Right ventricle myocardium superior (tissue), 1 donor: ENCODE data around the gene CDC45. TPM values are rescaled to one million over a fixed set of nuclear protein-coding genes. Genes with fewer than 3 reads are reported as not detected.
"Not testable (repeated sequence)": the region's sequence is repeated elsewhere in the genome, so short reads cannot be mapped to it uniquely, and the experiment has no call there.

Source experiments
- ATAC-seq: fragments of 200-7000 bp; cut with Tn5 transposase; one replicate; pipeline ENCODE4 v1.9.1; 2020; ENCODE audit warnings: mild to moderate bottlenecking; ENCODE audit not compliant: poor library complexity
- DNase-seq: peaks from one replicate; pipeline ENCODE4 v3.0.0-alpha.2; 2020
- intact Hi-C: fragments of 100-400 bp; cut with DNase I; formaldehyde crosslinking; loops from one replicate; pipeline ENCODE4 v1.11.2; 2022
- total RNA-seq: library from RNA; stranded (reverse); fragmentation: NEBNext Ultra II Directional; extraction: Animal tissue kit (Norgen Biotek cat#: 25700); gene quantifications from one replicate; pipeline ENCODE4 v1.2.1, GENCODE V29; 2021
- donor health status: DM: no; HTN: yes; CAD: no; lungs with severe emphysema.

The CDC45 gene
- total RNA-seq, 1 donor from 2014 or later = 0.62 TPM

DNA sequence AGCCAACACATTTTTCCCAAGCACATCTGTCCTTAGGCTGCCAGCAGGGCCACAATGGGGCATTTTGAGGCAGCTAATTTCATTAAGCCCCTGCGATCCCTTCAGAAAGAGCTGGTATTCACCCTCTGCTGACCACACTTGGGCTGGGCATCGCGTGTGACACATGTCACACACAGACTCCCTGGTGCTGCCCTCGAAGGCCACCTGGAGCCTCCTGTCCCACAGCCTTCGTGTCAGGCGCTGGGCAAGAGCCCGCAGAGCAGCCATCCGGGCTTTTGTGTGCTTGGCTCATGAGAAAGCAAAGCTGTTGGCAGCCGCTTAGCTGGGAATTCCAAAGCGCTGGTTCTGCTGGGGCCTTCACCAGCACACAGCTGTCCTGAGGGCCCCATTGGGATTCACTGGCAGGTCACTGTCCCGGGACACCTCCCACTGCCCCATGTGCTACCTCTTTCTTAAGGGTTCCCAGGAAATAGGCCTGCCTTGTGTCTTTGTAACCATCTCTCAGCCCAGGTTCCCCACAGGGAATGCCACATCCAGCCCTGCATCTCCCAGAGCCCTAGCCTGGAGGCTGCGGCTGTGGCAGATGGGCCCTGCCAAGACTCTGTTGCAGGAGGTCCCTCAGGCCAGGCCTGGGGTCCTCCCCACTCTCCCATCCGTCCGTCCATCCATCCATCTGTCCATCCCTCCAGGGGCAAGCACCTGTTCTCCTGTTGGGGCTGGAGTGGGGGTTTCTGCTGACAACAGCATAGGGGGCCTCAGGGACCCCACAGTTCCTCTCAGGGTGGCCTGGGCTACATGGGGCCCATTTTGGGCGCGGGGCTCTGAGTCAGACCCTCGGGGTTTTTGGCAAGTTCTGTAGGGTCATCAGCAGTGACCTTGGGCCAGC is 39.6 kb downstream of the CDC45 start:
- intact Hi-C loops = no loop called here
- DNase-seq (peak; percentile 27), ATAC-seq (no peak)

DNA sequence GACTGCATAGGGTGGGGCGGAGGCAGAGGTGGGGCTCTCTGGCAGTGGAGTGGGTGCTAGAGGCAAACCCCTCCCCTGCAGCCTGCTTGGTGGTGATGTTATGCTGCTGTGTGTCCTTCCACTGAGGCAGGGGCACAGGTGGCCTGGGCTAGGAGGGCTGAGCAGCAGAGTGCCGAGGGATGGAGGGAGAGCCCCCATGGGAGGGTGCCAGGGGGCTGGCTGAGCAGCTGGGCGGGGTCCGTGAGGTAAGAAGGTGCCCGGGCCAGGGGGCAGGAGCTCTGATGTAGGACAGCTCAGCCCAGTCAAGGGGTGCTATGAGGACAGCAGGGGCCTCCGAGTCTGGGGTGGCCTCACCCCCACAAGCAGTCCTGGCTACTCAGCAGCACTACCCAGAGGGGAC is 40.3 kb downstream of the CDC45 start:
- intact Hi-C loops = no loop called here
- ATAC-seq (no peak), DNase-seq (peak; percentile 11)

DNA sequence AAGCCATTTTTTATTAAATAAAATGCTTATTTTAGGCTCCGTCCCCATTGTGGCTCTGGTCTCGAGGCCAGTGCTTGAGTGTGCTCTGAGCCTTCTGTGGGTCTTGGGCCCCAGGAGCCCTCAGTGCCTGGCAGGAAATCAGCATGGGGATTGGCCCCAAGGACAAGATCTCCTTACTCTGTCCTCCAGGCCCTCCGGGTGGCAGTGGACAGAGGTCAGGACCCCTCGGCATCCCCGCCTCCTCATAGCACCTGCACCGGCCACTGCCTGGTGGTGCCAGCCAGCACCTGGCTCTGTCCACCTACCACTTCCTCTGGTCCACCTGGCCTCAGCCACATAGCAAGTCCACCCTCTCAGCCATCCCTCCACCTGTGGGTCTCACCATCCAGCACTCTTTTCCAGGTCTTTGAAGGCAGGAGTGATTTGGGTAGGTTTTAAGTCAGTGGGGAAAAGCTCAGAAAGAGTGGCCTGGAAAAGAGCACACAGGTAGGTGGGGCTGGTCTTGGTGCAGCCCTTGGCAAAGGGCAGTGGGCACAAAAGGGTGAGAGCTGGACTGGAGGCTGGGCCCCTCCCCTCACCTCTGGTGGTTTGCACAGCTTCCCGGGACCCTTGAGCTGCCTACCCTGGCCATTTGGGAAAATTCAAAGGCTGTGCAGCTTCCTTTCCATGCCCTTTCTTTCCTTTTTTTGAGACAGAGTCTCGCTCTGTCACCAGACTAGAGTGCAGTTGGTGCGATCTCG is 41.0 kb downstream of the CDC45 start:
- DNase-seq (peak; percentile 23), ATAC-seq (no peak)
- intact Hi-C loops = no loop called here

DNA sequence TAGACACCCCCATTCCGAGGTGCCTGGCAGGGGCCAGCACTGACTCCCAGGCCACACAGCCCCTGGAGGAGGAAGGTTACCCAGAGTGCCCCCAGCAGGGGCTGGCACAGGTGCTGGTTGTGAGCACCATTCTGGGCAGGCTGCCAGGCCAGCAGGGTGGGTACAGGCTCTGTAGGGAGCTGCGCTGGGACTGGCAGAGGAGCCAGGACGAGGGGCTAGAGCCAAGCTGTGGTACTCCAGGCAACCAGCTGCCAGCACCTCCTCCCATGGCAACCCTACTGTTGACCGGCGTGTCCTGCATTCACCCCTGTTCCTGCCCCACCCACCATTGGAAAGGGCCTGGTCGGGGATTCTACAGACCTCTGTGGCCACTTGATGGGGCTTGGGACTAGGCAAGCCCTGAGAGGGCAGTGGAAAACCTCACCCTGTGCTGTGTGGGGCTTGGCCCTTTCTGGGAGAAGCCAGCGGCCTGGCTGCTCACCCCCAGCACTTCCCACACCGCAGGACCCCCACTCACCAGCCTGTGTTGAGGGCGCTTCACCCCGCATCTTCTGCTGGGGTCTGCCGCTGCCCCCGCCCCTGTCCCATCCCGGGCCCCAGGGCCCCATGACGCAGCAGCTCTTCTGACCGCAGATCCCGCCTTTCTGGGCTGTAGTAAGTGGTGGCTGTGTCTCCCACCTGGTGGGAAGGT is 42.6 kb downstream of the CDC45 start:
- intact Hi-C loops = no loop called here
- DNase-seq (peak; percentile 76), ATAC-seq (peak; percentile 70)

DNA sequence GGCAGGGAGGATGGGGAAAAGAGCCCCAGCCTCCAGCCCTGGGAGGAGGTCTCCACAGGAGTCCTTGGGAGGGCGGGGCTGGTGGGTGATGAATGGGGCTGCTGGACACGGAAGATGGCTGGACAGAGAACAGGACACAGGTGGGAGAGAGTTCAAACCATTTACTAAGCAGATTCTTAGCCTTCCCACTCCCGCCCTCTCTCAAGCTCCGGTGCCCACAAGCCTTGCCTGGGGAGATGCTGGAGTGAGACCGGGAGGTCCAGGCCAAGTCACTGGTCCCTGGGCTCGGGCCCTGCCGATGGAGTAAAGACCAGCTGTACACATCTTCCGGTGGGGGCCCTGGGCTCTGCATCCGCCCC is 43.1 kb downstream of the CDC45 start:
- no peak for ATAC-seq
- intact Hi-C loops = no loop called here
- DNase-seq = no peak

DNA sequence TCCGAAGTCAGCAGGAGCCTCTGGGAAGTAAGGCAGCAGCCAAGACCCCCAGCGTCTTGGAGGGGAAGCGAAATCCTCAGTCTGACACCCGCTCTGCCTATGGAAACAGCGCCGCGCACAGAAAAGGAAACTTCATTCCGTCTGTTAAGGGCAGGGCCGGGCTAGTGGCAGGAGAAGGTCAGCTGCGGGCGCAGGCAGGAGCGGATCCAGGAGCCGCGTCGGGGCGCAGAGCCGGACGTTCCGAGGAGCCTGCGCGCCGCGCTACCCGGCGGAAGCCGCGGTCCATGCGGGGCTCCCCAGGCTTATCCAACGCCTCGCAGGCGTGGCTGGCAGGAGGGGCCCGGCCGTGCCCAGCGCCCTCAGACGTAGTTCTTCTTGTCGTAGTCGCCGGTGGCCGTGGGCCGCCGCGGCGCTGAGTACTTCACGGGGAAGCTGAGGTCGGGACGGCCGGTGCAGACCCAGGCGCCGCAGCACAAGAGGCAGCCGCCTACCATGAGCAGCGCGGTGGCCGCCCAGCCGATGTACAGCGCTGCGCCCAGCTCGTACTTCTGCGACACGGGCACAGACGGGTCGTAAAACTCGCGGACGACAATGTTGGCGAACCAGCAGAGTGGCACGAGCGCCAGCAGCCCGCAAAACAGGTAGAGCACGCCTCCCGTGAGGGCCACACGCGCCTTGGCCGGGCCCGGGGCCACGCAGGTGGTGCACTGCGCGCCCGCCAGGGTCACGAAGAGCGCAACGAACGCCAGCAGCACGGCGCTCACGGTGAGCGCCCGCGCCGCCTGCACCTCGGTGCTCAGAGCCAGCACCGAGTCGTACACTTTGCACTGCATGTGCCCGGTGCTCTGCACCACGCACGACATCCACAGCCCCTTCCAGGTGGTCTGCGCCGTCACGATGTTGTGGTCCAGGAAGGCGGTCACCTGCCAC is 43.8 kb downstream of the CDC45 start:
- ATAC-seq = peak; percentile 23
- DNase-seq = peak; percentile 40
- intact Hi-C loops = no loop called here

DNA sequence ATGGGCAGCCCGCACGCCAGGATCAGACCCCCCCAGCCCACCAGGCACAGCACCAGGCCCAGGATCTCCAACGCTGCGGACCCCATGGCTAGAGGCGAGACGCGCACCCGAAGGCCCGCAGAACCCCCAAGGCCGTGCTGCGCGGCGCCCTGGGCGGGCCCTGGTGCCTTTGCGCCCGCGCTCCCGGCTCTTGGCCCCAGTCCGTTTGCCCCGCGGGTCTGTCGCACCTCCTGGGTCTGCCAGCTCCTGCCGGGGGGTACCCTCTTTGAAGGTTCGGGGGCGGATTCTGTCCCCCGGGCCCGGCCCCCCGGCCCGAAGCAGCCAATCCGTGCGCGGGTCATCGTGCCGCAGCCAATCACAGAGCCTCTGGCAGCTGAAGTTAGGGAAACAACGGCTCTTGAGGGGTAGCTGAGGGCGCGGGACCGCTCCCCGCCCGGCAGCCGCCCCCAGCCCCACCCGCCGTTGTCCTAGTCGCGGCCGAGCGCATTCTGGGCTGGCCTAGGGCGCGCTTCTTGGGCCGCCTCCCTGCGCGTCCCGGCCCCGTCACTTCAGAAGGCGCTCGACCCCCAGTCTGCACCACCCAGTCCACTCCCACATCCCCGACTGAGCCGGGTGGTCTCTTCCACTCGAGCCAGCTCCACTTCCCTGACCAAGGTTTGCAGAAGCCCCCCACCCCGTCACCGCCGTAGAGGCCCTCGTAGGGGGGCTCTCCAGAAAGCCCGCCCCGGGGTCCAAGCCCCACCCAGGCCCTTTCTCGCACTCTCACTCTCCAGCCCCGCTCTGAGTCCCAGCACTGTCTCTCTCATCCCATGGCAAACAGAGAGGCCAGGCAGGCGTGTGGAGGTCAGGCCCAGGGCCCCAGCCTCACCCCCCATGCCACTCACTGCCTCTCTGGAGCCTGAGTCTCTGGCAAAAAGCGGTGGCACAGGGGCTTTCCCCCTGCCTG is 44.7 kb downstream of the CDC45 start, which contains the start of gene CLDN5:
TSS of gene CLDN5 (minus strand) at position 241 of the 946 bp plus-strand sequence. CDS start at position 86, 155 bp downstream.
- ATAC-seq = peak; percentile 63
- intact Hi-C loops = no loop called here
- peak; percentile 69 for DNase-seq

DNA sequence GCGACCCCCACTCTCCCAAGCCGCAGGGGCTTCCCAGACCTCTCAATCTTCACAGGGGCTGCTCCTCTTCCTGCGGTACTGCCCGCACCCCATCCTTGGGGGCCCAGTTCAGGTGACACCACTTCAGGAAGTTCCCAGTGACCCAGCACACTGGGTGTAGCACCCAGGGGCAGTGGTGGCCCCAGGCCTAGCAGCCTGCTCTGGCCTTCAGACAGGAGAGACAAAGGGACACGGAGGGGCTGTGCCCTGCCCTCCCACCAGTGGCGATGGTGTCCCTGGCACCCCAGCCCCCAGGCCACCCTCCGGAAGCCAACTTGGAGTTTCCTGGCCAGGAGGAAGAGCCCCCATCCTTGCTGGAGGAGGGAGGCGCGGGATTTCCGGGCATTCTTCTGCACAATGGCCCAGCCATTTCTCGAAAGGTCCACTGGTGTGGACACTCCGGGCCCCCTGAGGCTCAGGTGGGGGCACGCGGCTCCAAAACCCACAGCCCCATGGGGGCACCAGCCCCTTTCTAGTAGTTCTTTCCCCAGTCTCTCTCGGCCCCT is 45.5 kb downstream of the CDC45 start:
- ATAC-seq = peak; percentile 12
- intact Hi-C loops = no loop called here
- DNase-seq = peak; percentile 61

DNA sequence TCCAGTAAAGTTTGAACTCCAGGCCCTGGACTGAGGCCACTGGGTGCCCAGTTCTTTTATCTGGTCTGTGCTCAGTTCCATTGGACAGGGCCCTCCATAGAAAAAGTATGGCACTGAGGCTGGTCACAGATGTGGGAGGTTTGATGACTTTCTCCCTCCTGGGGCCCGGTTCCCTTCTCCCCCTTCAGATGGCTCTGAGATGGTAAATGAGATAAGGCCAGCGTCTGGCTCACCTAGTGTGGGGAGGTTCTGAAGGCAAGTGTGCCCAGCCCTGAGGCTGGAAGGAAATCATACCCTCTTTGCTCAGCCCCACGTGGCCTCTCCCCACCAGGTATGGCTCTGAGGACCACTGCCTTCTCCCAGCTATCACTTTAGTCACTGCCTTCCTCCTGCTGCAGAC is 45.9 kb downstream of the CDC45 start:
- intact Hi-C loops = no loop called here
- DNase-seq (no peak), ATAC-seq (no peak)

DNA sequence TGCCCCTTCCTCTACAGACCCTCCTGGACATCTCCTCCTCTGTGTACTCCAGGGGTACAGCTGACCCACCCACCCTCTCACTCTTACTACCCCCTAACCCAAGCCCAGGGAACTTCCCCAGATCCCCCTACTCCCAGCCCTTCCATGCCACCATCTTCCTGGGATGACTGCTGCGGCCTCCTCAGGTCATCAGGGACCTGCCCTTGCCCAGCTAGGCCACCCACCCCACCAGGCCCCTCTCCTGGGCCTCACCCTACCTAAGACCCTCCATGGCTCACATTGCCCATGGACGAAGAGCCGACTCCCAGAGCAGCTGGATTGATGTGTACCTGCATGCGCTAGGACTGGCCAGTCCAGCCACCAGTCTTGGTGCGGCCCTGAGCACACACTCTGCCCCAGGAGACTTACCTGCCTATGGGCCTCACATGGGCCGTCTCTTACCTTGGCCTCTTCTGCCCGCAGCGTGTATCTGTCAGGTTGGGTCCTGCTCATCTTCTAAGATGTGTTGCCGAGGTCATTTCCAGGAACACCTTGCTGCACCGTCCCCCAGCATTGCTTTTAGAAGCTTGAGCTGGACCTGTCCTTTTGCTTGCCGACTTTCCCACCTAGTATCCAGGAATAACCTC is 46.5 kb downstream of the CDC45 start:
- intact Hi-C loops = no loop called here
- DNase-seq (no peak), ATAC-seq (no peak)

DNA sequence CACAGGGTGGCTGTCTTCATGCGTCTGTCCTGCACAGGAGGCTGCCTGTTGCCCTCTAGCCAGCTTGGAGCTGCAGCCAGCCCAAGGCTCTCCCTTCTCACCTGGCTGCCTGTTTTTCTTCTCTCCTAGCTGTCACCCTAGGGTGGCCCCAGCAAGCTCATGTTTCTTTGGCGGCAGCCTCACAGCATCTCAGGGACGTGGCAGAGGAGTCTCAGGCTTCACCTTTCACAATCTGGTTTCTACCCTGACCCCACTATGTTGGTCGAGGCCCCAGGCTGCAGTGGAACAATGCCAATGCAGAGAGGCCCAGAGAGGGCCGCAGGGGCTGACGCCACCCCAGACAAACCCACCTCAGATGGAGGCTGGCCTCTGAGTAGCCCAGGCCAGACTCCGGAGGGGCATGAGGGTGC is 47.0 kb downstream of the CDC45 start:
- ATAC-seq (no peak), DNase-seq (no peak)
- intact Hi-C loops = no loop called here

DNA sequence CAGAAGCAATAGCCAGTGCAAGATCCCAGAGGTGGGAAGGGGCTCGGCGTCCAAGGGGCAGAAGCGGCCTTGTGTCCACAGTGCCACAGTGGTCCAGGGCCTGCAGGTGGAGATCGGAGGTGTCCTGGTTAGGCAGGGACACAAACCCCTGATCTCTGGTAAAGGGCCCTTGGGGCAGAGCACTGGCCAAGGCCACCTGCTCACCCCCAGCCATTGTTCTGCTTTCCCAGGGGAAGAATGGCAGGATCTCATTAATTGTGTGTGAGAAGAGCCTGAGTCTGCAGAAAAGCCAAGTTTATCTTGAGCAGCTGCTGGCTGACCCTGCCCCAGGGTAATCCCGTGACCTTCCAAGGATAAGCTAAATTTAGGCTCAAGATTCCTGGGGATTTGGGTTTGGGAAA is 47.6 kb downstream of the CDC45 start:
- no peak for DNase-seq
- intact Hi-C loops = no loop called here
- ATAC-seq = no peak

DNA sequence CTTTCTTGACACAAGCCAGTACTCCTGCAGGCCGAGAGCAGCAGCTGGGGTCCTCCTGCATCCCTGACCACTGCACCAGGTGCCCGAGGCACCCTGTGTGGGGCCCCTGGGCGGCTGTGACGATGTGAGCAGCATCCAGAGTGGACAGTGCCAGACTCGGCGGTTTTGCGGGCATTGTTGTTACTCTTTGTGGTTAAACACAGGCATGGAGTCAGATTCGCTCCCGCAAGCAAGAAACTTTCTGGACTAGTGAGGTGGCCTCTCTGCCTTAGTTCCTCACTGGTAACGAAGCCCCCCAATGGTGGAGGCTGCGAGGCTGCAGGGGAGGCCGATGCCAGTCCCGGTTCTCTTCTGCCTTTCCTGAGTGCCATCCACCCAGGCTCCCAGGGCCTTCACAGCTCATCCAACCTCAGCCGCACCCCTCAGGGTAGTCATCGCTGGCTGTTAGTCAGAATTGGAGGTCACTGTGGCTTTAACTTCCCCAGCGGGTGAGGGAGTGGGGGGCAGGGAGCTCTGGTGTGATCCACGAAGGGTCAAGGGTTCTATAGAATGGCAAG is 48.2 kb downstream of the CDC45 start:
- no peak for DNase-seq
- intact Hi-C loops = no loop called here
- no peak for ATAC-seq

DNA sequence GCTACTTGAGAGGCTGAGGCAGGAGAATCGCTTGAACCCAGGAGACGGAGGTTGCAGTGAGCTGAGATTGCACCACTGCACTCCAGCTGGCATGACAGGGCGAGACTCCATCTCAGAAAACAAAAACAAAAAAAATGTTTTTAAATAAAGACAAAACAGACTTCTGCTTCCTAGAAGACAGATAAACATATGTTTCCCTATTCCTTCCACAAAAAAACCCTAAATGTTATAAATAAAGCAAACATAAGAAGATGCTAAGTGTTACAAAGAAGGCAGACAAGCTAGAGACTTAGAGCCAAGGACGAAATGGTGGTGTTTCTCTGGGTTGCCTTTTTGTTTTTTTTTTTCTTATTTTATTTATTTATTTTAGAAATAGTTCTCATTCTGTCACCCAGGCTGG is 50.1 kb downstream of the CDC45 start:
- DNase-seq (no peak), ATAC-seq (no peak)
- intact Hi-C loops = no loop called here

DNA sequence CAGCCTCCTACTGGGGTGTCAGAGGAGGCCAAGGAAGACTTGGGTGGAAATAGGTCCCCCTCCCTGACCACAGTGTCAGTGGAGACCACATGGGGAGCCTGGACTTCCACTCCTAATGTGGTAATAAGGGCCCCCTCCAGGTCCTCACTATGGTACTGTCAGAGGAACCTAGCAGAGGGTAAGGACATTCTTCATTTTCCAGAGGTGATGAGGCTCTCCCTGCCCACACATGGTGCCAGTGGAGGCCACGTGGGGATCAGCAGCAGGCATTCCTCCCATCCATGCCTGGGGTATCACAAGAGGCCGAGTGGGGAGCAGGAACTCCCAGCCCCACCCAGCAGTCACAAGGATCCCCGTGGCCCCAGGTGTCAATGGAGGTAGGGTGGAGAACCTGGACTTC is 51.0 kb downstream of the CDC45 start:
- ATAC-seq = no peak
- no peak for DNase-seq
- intact Hi-C loops = no loop called here

DNA sequence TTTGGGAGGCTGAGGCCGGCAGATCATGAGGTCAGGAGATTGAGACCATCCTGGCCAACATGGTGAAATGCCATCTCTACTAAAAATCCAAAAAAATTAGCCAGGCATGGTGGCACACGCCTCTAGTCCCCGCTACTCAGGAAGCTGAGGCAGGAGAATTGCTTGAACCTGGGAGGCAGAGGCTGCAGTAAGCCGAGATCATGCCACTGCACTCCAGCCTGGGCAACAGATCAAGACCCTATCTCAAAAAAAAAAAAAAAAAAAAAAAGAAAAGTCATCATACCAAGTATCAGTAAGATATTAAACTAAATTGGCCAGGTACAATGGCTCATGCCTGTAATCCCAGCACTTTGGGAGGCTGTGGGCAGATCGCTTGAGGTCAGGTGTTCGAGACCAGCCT is 51.6 kb downstream of the CDC45 start:
- ATAC-seq, intact Hi-C loops, DNase-seq: not testable (repeated sequence)
